Glutamatergic neuron (in vitro differentiated cells): ENCODE data around the gene ZFR2. TPM values are rescaled to one million over a fixed set of nuclear protein-coding genes. Genes with fewer than 3 reads are reported as not detected.

Experiments used
- DNase-seq: peaks from one replicate; pipeline ENCODE4 v3.0.0; 2022
- H3K27ac Mint-ChIP-seq: one replicate; pipeline ENCODE4 v1.8.0; 2020; ENCODE audit warnings: mild to moderate bottlenecking, mixed read lengths, inconsistent platforms; ENCODE audit not compliant: unreplicated experiment
- H3K27me3 Mint-ChIP-seq: one replicate; pipeline ENCODE4 v1.8.0; 2020; ENCODE audit warnings: mild to moderate bottlenecking, moderate library complexity, mixed read lengths, inconsistent platforms; ENCODE audit not compliant: unreplicated experiment
- H3K36me3 Mint-ChIP-seq: one replicate; pipeline ENCODE4 v1.8.0; 2020; ENCODE audit warnings: mild to moderate bottlenecking, mixed read lengths, inconsistent platforms; ENCODE audit not compliant: unreplicated experiment
- H3K4me1 Mint-ChIP-seq: one replicate; pipeline ENCODE4 v1.8.0; 2020; ENCODE audit warnings: mild to moderate bottlenecking, low read depth, mixed read lengths, inconsistent platforms; ENCODE audit not compliant: unreplicated experiment
- H3K4me3 Mint-ChIP-seq: one replicate; pipeline ENCODE4 v1.8.0; 2020; ENCODE audit warnings: mild to moderate bottlenecking, mixed read lengths, inconsistent platforms; ENCODE audit not compliant: unreplicated experiment
- H3K9me3 Mint-ChIP-seq: one replicate; pipeline ENCODE4 v1.8.0; 2020; ENCODE audit warnings: mild to moderate bottlenecking, moderate library complexity, mixed read lengths, inconsistent platforms; ENCODE audit not compliant: unreplicated experiment
- CTCF ChIP-seq: fragments of 200-600 bp; sonication (generic); IDR thresholded peaks from one replicate; pipeline ENCODE4 v1.5.0; 2021; ENCODE audit not compliant: partially characterized antibody, unreplicated experiment
- total RNA-seq: library from RNA; stranded (reverse); fragmentation: NEBNext Ultra II Directional; extraction: Animal tissue kit (Norgen Biotek cat#: 25700); gene quantifications from one replicate; pipeline ENCODE4 v1.2.1, GENCODE V29; 2021; ENCODE audit not compliant: unreplicated experiment

Gene ZFR2
- total RNA-seq, 1 donor from 2014 or later, result 8.9 TPM

DNA sequence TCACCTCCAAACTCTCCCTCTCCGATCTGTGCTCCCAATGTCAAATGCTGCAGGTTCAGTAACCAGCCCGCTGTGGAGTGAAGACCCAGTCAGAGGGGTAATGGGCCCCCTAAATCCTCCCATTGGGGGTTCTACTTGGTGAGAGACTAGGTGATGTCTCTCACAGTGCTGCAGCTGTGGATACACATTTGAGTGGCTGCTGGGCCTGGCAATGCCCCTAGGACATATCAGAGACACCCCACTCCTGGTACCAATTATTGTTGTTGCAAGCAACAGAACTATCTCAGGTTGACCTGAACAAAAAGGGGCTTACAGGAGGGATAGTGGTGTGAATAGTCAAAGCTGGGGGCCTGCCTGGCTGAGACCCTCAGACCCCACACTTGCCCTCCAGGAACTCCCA is 87.2 kb downstream of the ZFR2 start:
- Mint-ChIP-seq H3K4me1 (no peaks in the 10 kb centered on the region), H3K4me3 (no peak overlapping the region), H3K36me3 (peaks cover 13% of the 10 kb centered on the region)

GRCh38 chr19:3780786-3781304 is 88.0 kb downstream of the ZFR2 start:
- DNase-seq, result no peak
- TF ChIP-seq CTCF, result no peak
- no peaks in the 10 kb centered on the region for H3K4me1 Mint-ChIP-seq
- H3K27me3 Mint-ChIP-seq, result peaks cover 19% of the 10 kb centered on the region
- H3K9me3 Mint-ChIP-seq, result peaks cover 11% of the 10 kb centered on the region
- H3K4me3 Mint-ChIP-seq, result no peak overlapping the region
- H3K27ac Mint-ChIP-seq, result no peak overlapping the region
- H3K36me3 Mint-ChIP-seq, result peaks cover 13% of the 10 kb centered on the region

More for the DNA sequence above, 87.2 kb downstream of the ZFR2 start:
- Mint-ChIP-seq H3K27ac (no peak overlapping the region), H3K9me3 (peaks cover 11% of the 10 kb centered on the region), H3K27me3 (peaks cover 18% of the 10 kb centered on the region)
- TF ChIP-seq CTCF, result no peak
- no peak for DNase-seq

- Mint-ChIP-seq H3K4me3 (no peak overlapping the region), H3K27ac (no peak overlapping the region), H3K27me3 (peaks cover 20% of the 10 kb centered on the region), H3K36me3 (peaks cover 13% of the 10 kb centered on the region), H3K4me1 (no peaks in the 10 kb centered on the region), H3K9me3 (peaks cover 11% of the 10 kb centered on the region)
- no peak for DNase-seq
- TF ChIP-seq CTCF, result no peak
Observed at GRCh38 chr19:3778899-3779723, 89.7 kb downstream of the ZFR2 start.

GRCh38 chr19:3778104-3778867 is 90.6 kb downstream of the ZFR2 start:
- Mint-ChIP-seq H3K4me3 (no peak overlapping the region), H3K9me3 (peaks cover 11% of the 10 kb centered on the region), H3K4me1 (no peaks in the 10 kb centered on the region), H3K27ac (no peak overlapping the region), H3K27me3 (peaks cover 20% of the 10 kb centered on the region), H3K36me3 (peaks cover 13% of the 10 kb centered on the region)
- TF ChIP-seq CTCF, result no peak
- DNase-seq, result no peak
